ENCODE results near the gene MIEF1.

- TF ChIP-seq, protein P1, sequence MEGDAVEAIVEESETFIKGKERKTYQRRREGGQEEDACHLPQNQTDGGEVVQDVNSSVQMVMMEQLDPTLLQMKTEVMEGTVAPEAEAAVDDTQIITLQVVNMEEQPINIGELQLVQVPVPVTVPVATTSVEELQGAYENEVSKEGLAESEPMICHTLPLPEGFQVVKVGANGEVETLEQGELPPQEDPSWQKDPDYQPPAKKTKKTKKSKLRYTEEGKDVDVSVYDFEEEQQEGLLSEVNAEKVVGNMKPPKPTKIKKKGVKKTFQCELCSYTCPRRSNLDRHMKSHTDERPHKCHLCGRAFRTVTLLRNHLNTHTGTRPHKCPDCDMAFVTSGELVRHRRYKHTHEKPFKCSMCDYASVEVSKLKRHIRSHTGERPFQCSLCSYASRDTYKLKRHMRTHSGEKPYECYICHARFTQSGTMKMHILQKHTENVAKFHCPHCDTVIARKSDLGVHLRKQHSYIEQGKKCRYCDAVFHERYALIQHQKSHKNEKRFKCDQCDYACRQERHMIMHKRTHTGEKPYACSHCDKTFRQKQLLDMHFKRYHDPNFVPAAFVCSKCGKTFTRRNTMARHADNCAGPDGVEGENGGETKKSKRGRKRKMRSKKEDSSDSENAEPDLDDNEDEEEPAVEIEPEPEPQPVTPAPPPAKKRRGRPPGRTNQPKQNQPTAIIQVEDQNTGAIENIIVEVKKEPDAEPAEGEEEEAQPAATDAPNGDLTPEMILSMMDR (IDR thresholded peaks at IDR 0.05; ENCODE audit: insufficient read depth, low read length) = no peak
- TF ChIP-seq, protein P2, sequence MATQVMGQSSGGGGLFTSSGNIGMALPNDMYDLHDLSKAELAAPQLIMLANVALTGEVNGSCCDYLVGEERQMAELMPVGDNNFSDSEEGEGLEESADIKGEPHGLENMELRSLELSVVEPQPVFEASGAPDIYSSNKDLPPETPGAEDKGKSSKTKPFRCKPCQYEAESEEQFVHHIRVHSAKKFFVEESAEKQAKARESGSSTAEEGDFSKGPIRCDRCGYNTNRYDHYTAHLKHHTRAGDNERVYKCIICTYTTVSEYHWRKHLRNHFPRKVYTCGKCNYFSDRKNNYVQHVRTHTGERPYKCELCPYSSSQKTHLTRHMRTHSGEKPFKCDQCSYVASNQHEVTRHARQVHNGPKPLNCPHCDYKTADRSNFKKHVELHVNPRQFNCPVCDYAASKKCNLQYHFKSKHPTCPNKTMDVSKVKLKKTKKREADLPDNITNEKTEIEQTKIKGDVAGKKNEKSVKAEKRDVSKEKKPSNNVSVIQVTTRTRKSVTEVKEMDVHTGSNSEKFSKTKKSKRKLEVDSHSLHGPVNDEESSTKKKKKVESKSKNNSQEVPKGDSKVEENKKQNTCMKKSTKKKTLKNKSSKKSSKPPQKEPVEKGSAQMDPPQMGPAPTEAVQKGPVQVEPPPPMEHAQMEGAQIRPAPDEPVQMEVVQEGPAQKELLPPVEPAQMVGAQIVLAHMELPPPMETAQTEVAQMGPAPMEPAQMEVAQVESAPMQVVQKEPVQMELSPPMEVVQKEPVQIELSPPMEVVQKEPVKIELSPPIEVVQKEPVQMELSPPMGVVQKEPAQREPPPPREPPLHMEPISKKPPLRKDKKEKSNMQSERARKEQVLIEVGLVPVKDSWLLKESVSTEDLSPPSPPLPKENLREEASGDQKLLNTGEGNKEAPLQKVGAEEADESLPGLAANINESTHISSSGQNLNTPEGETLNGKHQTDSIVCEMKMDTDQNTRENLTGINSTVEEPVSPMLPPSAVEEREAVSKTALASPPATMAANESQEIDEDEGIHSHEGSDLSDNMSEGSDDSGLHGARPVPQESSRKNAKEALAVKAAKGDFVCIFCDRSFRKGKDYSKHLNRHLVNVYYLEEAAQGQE (IDR thresholded peaks at IDR 0.05; ENCODE audit: insufficient replicate concordance, low read depth) = no peak
- TF ChIP-seq POLR2AphosphoS5 (IDR thresholded peaks at IDR 0.05; ENCODE audit: low read depth) (no peak), GABPA (IDR thresholded peaks at IDR 0.05; ENCODE audit: low read depth) (no peak)
Observed at GRCh38 chr22:39492186-39492585, 9.9 kb upstream of the MIEF1 start.

Measured in HL-60 (cell line).